ENCODE data around the gene FAM3D. TPM values are rescaled to one million over a fixed set of nuclear protein-coding genes. Genes with fewer than 3 reads are reported as not detected.

FAM3D gene
- total RNA-seq, 1 donor from 2014 or later = 0.11 TPM

DNA sequence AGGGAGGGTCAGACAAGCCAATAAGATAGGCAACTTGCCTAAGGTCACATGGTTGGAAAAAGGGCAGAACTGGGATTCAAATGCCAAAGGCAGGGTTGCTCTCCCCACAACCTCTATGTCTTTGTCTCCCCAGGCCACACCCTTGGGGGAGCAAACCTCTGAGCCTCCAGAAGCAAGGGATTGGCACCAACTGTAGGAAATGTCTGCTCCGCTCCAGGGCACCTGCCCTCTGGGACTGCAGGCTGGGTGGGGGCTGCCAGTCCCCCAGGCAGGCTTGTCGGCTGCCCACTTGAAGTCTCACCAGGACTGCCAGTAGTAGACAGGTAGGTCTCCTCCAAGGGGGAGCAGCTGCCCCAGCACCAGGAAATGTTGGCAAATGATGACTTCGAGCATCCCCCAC is 2.0 kb downstream of the FAM3D start:
- Mint-ChIP-seq H3K36me3 (no peaks in the 10 kb centered on the region), H3K9me3 (no peaks in the 10 kb centered on the region), H3K4me3 (no peak overlapping the region), H3K4me1 (peaks cover 5% of the 10 kb centered on the region), H3K27ac (no peak overlapping the region), H3K27me3 (ENCODE audit: insufficient read depth, low read depth) (peaks cover 11% of the 10 kb centered on the region)
- no peaks in the 10 kb centered on the region for H3F3A ChIP-seq (ENCODE audit: low read depth)
- H3K27ac ChIP-seq = no peak overlapping the region
- DNase-seq (ENCODE audit: low spot score) = no peak
- H2AFZ ChIP-seq (replicated peaks) = no peak overlapping the region
- no peak for TF ChIP-seq EZH2 (IDR thresholded peaks at IDR 0.05)
- TF ChIP-seq, protein P1, sequence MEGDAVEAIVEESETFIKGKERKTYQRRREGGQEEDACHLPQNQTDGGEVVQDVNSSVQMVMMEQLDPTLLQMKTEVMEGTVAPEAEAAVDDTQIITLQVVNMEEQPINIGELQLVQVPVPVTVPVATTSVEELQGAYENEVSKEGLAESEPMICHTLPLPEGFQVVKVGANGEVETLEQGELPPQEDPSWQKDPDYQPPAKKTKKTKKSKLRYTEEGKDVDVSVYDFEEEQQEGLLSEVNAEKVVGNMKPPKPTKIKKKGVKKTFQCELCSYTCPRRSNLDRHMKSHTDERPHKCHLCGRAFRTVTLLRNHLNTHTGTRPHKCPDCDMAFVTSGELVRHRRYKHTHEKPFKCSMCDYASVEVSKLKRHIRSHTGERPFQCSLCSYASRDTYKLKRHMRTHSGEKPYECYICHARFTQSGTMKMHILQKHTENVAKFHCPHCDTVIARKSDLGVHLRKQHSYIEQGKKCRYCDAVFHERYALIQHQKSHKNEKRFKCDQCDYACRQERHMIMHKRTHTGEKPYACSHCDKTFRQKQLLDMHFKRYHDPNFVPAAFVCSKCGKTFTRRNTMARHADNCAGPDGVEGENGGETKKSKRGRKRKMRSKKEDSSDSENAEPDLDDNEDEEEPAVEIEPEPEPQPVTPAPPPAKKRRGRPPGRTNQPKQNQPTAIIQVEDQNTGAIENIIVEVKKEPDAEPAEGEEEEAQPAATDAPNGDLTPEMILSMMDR (IDR thresholded peaks at IDR 0.05) = no peak
- no peak for TF ChIP-seq EZH2phosphoT487 (IDR thresholded peaks at IDR 0.05)
- no peak overlapping the region for H3K4me3 ChIP-seq
- no peak overlapping the region for H3K4me2 ChIP-seq
- peaks cover 3% of the 10 kb centered on the region for H3K27me3 ChIP-seq
- no peaks in the 10 kb centered on the region for H3K36me3 ChIP-seq
- no peaks in the 10 kb centered on the region for H3K4me1 ChIP-seq
- H3K9ac ChIP-seq = no peak overlapping the region
- no peaks in the 10 kb centered on the region for H4K20me1 ChIP-seq (ENCODE audit: low read depth)
- H3K79me2 ChIP-seq (ENCODE audit: low read depth) = no peaks in the 10 kb centered on the region
- no peaks in the 10 kb centered on the region for H3K9me3 ChIP-seq (ENCODE audit: low read depth)

DNA sequence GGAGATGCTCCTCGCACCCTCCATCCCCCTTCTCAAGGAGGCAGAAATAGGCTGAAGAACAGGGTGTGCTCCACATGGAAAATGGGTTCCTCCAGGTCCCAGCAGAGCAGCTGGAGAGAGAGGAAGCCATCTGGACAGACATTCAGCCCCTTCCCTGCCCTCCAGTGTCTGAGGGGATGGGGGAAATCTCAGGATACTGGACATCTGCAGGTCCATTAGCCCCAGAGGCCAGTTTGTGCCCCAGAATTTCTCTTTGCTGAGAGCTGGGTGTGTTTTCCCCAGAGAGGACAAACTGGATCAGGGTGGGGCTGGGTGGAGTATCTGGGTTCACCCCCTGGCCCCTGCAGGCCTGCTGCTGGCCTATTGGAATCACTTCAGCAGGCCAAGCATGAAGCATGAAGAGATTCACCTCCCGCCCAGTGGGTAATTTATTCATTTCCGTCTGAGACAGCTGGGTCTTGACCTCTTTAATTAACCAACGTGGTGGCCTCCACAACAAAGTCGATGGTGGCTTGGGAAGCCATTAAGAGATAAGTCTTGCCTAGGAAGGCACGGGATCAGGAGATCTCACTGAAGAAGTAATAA is 4.6 kb downstream of the FAM3D start:
- no peaks in the 10 kb centered on the region for H3K36me3 ChIP-seq
- Mint-ChIP-seq H3K27me3 (ENCODE audit: insufficient read depth, low read depth) (peaks cover 11% of the 10 kb centered on the region), H3K36me3 (no peaks in the 10 kb centered on the region), H3K4me1 (peaks cover 10% of the 10 kb centered on the region), H3K9me3 (no peaks in the 10 kb centered on the region), H3K4me3 (no peak overlapping the region), H3K27ac (no peak overlapping the region)
- H3K9me3 ChIP-seq (ENCODE audit: low read depth) = no peaks in the 10 kb centered on the region
- TF ChIP-seq EZH2phosphoT487 (IDR thresholded peaks at IDR 0.05) = no peak
- TF ChIP-seq EZH2 (IDR thresholded peaks at IDR 0.05) = no peak
- TF ChIP-seq, protein P1 (IDR thresholded peaks at IDR 0.05) = no peak
- H3K9ac ChIP-seq = no peak overlapping the region
- H3K4me3 ChIP-seq = no peak overlapping the region
- H2AFZ ChIP-seq (replicated peaks) = no peak overlapping the region
- H3K4me1 ChIP-seq = no peaks in the 10 kb centered on the region
- H3F3A ChIP-seq (ENCODE audit: low read depth) = no peaks in the 10 kb centered on the region
- H3K4me2 ChIP-seq = no peak overlapping the region
- no peaks in the 10 kb centered on the region for H3K79me2 ChIP-seq (ENCODE audit: low read depth)
- no peak for DNase-seq (ENCODE audit: low spot score)
- no peaks in the 10 kb centered on the region for H4K20me1 ChIP-seq (ENCODE audit: low read depth)
- H3K27me3 ChIP-seq = peaks cover 3% of the 10 kb centered on the region
- H3K27ac ChIP-seq = no peak overlapping the region

DNA sequence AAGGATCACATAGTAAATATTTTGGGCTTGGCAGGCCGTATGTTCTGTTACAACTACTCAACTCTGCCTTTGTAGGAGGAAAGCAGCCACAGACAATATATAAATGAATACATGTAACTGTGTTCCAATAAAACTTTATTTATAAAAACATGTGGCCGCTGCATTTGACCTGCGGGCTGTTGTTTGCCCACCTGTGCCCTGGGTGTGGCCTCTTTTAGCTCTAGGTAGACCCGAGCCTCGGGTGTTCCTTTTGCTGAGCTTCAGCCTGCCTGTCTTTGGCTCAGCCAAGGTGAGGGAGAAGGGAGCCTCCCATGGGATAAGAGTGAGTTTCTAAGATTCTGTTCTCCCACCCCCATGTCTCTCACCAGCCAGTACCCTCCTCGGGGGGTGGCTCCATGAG is 5.6 kb downstream of the FAM3D start:
- Histone ChIP-seq H3K36me3 (no peaks in the 10 kb centered on the region), H3K27ac (no peak overlapping the region), H3F3A (ENCODE audit: low read depth) (no peaks in the 10 kb centered on the region), H3K4me2 (no peak overlapping the region), H3K79me2 (ENCODE audit: low read depth) (no peaks in the 10 kb centered on the region), H3K4me3 (no peak overlapping the region), H2AFZ (replicated peaks) (no peak overlapping the region), H3K9ac (no peak overlapping the region), H3K27me3 (peaks cover 3% of the 10 kb centered on the region), H4K20me1 (ENCODE audit: low read depth) (no peaks in the 10 kb centered on the region), H3K9me3 (ENCODE audit: low read depth) (no peaks in the 10 kb centered on the region), H3K4me1 (no peaks in the 10 kb centered on the region)
- no peaks in the 10 kb centered on the region for H3K9me3 Mint-ChIP-seq
- no peak for TF ChIP-seq EZH2 (IDR thresholded peaks at IDR 0.05)
- TF ChIP-seq, protein P1 (IDR thresholded peaks at IDR 0.05) = no peak
- TF ChIP-seq EZH2phosphoT487 (IDR thresholded peaks at IDR 0.05) = no peak
- H3K27me3 Mint-ChIP-seq (ENCODE audit: insufficient read depth, low read depth) = peaks cover 11% of the 10 kb centered on the region
- H3K27ac Mint-ChIP-seq = no peak overlapping the region
- DNase-seq (ENCODE audit: low spot score) = no peak
- no peaks in the 10 kb centered on the region for H3K36me3 Mint-ChIP-seq
- peaks cover 10% of the 10 kb centered on the region for H3K4me1 Mint-ChIP-seq
- H3K4me3 Mint-ChIP-seq = no peak overlapping the region
